HG02610 (cell line): ENCODE results near the gene SERPINI2.

ENCODE experiments used
- ATAC-seq: cut with Tn5 transposase; IDR thresholded peaks from one replicate; pipeline ENCODE4 v1.9.1; 2021; ENCODE audit warnings: mild to moderate bottlenecking, moderate library complexity; ENCODE audit not compliant: unreplicated experiment

Gene SERPINI2, protein sequence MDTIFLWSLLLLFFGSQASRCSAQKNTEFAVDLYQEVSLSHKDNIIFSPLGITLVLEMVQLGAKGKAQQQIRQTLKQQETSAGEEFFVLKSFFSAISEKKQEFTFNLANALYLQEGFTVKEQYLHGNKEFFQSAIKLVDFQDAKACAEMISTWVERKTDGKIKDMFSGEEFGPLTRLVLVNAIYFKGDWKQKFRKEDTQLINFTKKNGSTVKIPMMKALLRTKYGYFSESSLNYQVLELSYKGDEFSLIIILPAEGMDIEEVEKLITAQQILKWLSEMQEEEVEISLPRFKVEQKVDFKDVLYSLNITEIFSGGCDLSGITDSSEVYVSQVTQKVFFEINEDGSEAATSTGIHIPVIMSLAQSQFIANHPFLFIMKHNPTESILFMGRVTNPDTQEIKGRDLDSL

GRCh38 chr3:167473863-167474262 lies at the start of gene SERPINI2:
Gene SERPINI2 (minus strand): TSS chr3:167474042. CDS start chr3:167471834, 2,208 bp downstream.
- no peak for ATAC-seq

DNA sequence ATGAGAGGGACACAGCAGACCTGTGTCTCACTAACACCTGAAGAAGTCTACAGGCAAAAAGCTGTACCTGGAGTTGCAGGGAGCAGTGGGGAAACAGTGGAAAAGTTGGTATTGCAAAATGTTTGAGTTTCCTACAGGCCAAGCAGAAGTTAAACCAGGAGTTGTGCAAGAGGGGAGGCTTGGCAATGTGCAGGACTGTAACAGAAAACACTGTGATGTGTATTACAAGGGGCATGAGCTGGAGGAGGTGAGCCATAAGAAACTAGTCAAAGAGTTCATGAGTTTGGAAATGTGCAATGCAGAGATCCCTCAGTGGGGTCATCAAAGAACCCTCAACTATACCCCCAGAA lies 47.1 kb upstream of the SERPINI2 start:
- no peak for ATAC-seq

DNA sequence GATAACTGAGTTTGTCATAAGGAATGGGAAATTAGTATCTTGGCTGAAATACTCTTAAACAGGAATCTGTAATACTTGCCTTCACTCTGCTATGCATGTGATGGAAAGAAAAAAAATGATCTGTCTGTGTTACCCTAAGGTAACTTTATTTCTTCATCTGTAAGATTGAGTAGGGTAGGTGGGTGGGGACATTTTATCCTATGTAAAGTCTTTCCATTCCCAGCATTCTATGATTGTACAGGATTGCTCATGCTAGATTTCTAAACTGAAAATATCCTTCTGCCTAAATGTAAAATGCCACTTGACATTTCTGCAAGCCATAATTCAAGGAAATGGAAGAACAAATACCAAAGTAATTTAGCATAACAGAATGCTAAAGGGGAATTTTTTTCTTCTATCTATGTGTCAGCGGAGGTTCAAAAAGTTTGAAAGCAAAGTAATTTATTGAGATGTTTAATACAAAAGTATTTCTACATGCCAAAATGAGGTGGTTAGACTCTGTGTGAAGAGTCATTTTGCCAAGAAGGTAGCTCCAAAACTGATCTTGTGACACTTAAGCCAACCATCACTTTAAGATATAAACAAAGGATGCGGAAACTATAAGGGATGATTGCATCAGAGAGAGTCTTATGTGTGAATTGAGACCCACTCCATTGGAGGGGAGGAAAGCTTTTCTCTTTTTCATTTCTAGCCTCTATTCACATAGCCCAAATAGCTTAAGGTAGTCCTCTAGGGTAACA lies 46.6 kb upstream of the SERPINI2 start:
- ATAC-seq, result no peak

- no peak for ATAC-seq
Observed at GRCh38 chr3:167507954-167508353, 34.1 kb upstream of the SERPINI2 start.

DNA sequence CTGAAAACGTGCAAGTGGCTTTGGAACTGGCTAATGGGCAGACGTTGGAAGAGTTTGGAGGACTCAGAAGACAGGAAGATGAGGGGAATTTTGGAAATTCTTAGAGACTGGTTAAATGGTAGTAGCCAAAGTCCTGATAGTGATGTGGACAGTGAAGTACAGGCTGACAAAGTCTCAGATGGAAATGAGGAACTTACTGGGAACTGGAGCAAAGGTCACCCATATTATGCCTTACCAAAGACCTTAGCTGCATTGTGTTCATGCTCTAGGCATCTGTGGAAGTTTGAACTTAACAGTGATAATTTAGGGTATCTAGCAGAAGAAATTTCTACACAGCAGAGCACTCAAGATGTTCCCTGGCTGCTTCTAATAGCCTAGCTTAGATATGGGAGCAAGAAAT lies 28.6 kb upstream of the SERPINI2 start:
- ATAC-seq, result no peak

DNA sequence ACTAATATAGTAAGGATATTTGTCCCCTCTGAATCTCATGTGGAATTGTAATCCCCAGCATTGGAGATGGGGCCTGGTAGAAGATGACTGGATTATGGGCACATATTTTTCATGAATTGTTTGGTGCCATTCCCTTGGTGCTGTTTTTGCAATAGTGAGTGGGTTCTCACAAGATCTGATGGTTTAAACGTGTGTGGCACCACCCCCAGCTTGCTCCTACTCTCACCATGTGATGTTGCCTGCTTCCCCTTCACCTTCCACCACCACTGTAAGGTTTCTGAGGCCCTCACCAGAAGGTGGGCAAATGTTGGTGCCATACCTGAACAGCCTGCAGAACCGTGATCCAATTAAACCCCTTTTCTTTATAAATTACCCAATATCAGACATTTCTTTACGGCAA lies 28.1 kb upstream of the SERPINI2 start:
- ATAC-seq, result no peak

GRCh38 chr3:167497903-167498302 lies 24.1 kb upstream of the SERPINI2 start:
- no peak for ATAC-seq

DNA sequence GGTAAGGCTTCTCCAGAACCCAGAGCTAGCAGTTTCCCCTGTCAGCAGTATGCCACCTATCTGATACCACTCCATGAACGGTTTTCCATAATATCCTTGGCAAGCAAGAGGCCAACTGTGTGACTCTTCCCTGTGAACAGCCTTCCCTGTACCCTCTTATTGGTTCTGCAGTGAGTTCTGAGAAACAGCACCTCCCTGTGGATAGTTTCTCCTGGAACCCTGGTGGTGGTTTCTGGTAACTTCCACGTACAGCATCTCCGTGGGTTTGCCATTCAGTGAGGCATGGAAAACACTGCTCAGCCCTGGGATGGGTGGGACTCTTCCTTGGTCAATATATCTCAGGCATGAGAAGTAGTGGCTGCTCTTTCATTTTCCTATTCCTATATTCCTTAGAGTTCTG lies 19.4 kb upstream of the SERPINI2 start:
- no peak for ATAC-seq

DNA sequence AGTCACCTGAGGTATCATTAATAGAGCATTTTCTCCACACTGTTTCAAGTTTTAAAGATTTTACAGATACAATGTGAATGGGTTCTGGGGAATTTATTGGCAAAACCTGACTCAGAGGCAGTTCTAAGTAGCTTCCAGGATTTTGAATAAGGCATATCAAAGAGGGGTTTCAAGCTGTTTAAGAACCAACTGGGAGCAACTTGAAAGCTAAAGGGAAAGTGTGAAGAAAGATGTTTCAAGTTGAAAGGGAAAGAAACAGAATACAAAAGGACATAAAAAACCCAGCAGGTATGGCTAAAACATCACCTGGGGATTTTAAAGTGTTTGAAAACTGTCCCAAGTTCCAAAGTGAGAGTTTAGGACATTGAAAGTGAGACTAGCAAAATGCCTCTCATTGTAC lies 17.8 kb upstream of the SERPINI2 start:
- no peak for ATAC-seq

DNA sequence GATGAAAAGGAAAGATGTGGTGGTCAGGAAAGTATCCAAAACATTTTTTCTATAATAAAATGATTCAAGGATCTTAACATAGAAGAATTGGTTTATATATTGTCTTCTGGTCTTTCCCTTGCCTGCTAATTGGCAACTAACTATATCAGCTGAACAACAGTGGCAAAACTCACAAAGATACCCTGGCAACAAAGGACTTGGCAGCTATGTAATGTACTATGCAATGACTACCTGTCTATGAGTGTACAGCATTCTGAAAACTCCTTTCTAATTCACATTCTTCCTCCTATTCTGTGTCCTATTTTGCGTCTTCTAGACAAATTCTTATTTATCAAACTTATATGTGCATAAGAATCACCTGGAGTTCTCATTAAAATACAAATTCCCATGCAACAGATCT lies 15.7 kb upstream of the SERPINI2 start:
- ATAC-seq, result no peak

- no peak for ATAC-seq
Observed at GRCh38 chr3:167487556-167487955, 13.7 kb upstream of the SERPINI2 start.

DNA sequence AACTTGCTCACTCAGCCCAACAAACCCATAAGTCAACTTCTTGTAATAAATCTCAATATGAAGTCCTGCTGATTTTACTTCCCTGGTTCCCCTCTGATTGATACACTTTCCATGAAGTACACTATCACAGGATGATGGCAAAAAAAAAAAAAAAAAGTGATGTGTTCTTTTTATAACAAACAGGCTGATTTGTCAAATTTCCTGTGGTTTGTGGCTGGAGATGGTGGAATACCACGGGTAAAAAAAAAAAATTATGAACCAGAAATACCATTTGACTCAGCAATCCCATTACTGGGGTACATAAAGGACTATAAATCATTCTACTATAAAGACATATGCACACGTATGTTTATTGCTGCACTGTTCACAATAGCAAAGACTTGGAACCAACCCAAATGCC lies 10.7 kb upstream of the SERPINI2 start:
- no peak for ATAC-seq

DNA sequence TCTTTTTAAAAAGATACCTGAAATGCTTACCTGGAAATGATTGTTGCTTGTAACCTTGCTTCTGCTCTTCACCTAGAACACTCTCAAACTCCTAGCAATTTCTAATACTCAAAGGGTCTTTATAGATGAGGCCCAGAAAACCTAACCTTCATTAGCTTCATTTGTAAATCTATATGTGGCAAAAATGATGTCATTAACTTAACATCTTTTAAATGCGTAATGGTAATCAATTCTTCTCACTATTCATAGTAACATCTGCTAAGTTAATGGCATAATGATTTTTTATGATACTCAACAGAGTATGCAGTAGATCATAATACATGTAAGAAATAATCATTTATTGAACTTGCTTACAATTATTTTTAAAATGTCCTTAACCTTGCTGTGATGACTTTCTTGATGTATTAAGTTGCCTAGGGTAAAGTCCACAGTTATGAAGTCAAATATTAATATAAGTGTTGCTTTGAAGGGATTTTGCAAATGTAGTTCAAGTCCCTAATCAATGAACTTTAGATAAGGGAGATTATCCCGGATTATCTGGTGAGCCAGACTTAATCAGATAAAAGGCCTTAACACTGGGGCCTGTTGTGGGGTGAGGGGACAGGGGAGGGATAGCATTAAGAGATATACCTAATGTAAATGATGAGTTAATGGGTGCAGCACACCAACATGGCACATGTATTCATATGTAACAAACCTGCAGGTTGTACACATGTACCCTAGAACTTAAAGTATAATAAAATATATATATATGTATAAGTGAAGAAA lies 10.1 kb upstream of the SERPINI2 start:
- no peak for ATAC-seq

GRCh38 chr3:167481164-167481563 lies 7.3 kb upstream of the SERPINI2 start:
- no peak for ATAC-seq

GRCh38 chr3:167480748-167481147 lies 6.9 kb upstream of the SERPINI2 start:
- no peak for ATAC-seq

DNA sequence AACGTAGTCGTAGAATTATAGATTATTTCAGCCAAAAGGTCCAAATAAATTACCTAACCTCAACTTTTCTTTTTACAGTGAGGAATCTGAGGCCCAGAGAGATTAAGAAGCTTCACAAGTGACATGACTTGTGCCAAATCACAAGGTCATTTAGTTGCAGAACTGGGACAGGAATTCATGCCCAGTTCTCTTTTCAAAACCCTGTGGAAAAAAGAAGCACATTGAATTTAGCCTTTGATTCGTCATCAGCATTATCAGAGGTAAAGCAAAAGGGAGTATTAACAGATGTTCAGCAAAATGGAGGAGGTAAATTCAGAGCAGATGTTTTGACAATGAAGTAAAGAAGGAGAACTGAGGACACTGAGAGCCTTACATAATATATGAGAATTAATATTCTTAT lies 4.5 kb downstream of the SERPINI2 start:
- no peak for ATAC-seq

DNA sequence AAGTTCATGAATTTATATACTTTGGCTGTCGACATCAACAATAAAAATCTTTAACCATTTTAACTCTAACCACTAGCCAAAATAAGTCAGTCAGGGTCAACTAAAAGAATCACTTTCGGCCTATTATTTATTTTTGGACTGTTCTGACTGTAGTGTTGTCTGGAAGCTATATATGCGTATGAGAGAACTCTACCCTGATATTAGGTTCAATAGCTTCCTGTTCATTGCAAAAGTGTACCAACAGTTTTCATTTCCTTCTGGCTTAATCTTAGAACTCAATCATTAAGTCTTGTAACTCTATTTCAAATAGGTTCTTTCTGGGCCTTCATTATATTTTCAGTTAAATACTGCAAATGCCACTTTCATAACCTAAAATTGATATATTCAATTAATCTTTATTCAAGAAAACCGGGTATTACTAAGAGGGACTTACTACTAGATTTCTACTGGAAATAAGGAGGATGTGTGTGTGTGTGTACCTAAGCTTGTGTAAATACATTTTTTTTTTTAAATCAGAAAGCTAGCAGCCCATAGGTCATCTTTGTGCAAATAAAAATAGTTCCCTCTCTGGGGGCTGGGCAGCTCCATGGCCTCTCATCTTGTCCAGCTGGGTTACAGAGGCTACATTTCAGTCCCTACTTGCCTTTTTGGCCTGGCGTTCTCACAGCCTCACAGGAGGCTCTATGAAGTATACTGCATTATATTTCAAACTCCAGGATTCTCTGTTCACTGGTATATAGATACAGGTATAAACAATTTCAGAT lies 5.8 kb downstream of the SERPINI2 start:
- ATAC-seq, result no peak

DNA sequence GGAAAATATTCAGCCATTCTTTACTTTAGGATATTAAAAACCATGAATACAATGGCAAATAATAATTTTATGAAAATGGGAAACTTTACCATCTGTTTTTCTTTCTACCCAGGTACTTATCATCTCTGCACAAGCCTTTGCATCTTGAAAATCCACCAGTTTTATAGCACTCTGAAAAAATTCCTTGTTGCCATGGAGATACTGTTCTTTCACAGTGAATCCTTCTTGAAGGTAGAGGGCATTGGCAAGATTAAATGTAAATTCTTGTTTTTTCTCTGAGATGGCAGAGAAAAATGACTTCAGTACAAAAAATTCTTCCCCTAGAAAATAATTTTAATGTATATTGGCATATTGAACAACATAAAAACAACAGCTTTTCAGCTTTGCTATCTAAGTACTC lies 6.9 kb downstream of the SERPINI2 start:
- no peak for ATAC-seq

- ATAC-seq, result no peak
Observed at GRCh38 chr3:167456157-167456799, 17.6 kb downstream of the SERPINI2 start.

- no peak for ATAC-seq
Observed at GRCh38 chr3:167453815-167454214, 20.0 kb downstream of the SERPINI2 start.
